Transverse colon (tissue), 4 donors: ENCODE measurements around the gene LAMB4.

ENCODE experiments used
- EP300 ChIP-seq: sonication (generic); formaldehyde crosslinking; IDR thresholded peaks from one replicate; pipeline ENCODE4 v1.6.1; 2017; ENCODE audit warnings: antibody characterized with exemption, low read depth
- POLR2AphosphoS5 ChIP-seq, 3 donors: sonication (generic); formaldehyde crosslinking; IDR thresholded peaks; one replicate each; pipeline ENCODE4 v1.6.1; 2016; ENCODE audit warnings: antibody characterized with exemption in 3 of 3
- TF ChIP-seq, protein P1 (sequence below), 5 experiments: fragments of 200-600 bp in 3 of 5; fragments of 450-650 bp in 2 of 5; sonication (generic) in 3 of 5; IDR thresholded peaks; 1 replicate in 2 of 5; 2 replicates in 3 of 5; pipeline ENCODE4 v1.5.1; 2016 to 2017; ENCODE audit warnings: antibody characterized with exemption in 5 of 5, inconsistent platforms in 3 of 5, mild to moderate bottlenecking in 2 of 5, moderate library complexity in 1 of 5

DNA sequence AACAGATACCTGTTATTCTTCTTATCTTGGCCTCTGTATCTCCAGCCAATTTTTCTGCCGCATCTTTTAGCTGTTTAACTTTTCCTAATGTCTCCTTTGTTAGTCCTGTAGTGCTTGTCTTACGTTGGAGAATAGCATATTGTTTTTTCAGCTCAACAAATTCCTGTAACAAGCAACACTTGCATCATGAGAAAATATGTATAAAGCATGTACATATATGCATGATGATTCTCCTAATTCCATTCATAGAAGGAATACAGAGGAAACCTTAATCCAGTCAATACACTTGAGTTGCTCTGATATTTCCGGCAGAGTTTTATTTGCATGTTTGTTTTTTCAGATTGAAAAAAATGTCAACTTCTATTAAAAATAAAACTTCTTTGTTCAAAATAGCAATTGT is 101.1 kb downstream of the LAMB4 start:
- TF ChIP-seq EP300 (no peak), POLR2AphosphoS5 (IDR thresholded peaks at IDR 0.05) (no peak)
- TF ChIP-seq, protein P1, sequence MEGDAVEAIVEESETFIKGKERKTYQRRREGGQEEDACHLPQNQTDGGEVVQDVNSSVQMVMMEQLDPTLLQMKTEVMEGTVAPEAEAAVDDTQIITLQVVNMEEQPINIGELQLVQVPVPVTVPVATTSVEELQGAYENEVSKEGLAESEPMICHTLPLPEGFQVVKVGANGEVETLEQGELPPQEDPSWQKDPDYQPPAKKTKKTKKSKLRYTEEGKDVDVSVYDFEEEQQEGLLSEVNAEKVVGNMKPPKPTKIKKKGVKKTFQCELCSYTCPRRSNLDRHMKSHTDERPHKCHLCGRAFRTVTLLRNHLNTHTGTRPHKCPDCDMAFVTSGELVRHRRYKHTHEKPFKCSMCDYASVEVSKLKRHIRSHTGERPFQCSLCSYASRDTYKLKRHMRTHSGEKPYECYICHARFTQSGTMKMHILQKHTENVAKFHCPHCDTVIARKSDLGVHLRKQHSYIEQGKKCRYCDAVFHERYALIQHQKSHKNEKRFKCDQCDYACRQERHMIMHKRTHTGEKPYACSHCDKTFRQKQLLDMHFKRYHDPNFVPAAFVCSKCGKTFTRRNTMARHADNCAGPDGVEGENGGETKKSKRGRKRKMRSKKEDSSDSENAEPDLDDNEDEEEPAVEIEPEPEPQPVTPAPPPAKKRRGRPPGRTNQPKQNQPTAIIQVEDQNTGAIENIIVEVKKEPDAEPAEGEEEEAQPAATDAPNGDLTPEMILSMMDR (IDR thresholded peaks at IDR 0.05), result no peak
